Caco-2 (cell line): ENCODE results near the gene ARHGEF16. TPM values are rescaled to one million over a fixed set of nuclear protein-coding genes. Genes with fewer than 3 reads are reported as not detected.

ENCODE experiments used
- BruUV-seq: library from RNA; stranded (reverse); fragments of 400-500 nt; replicated peaks from 2 replicates; lab custom pipeline; 2021; lab: Mats Ljungman, UMichigan
- CTCF ChIA-PET: fragments of 300-600 bp; sonication (Branson Sonifier 250); formaldehyde crosslinking; loops from one replicate; lab custom pipeline; 2022; ENCODE audit warnings: antibody characterized with exemption; lab: Charles Lee
- POLR2A ChIA-PET: fragments of 300-600 bp; sonication (Branson Sonifier 250); formaldehyde crosslinking; loops from one replicate; lab custom pipeline; 2022; ENCODE audit warnings: antibody characterized with exemption; lab: Charles Lee
- DNase-seq, 2 experiments: peaks; one replicate each; pipeline versions ENCODE4 v3.0.0 to v3.0.0-alpha.2; 2020 to 2022
- H3K27me3 ChIP-seq: replicated peaks from 2 replicates; pipeline ENCODE4 v1.6.0; 2011; ENCODE audit warnings: low read length; ENCODE audit not compliant: control insufficient read depth, insufficient read depth
- H3K36me3 ChIP-seq: 2 replicates; pipeline ENCODE4 v1.5.1; 2011; ENCODE audit warnings: low read length; ENCODE audit not compliant: control insufficient read depth, insufficient read depth
- H3K4me1 ChIP-seq: fragments of 250-450 bp; sonication (Bioruptor Pico); 2 replicates; pipeline ENCODE4 v1.5.1; 2020; ENCODE audit warnings: mild to moderate bottlenecking
- H3K4me3 ChIP-seq: 2 replicates; pipeline ENCODE4 v1.5.1; 2011; ENCODE audit warnings: low read depth, mild to moderate bottlenecking, control low read depth, low read length
- H3K9me3 ChIP-seq: fragments of 250-450 bp; sonication (Bioruptor Pico); 2 replicates; pipeline ENCODE4 v1.5.1; 2020; ENCODE audit warnings: mild to moderate bottlenecking, moderate library complexity
- H3K27ac Mint-ChIP-seq: one replicate; pipeline ENCODE4 v1.8.0; 2022; ENCODE audit warnings: mixed read lengths; ENCODE audit not compliant: unreplicated experiment
- H3K27me3 Mint-ChIP-seq: one replicate; pipeline ENCODE4 v1.8.0; 2022; ENCODE audit warnings: mixed read lengths; ENCODE audit not compliant: insufficient read depth, unreplicated experiment
- H3K36me3 Mint-ChIP-seq: one replicate; pipeline ENCODE4 v1.8.0; 2022; ENCODE audit warnings: mild to moderate bottlenecking, mixed read lengths; ENCODE audit not compliant: insufficient read depth, unreplicated experiment
- H3K4me1 Mint-ChIP-seq: one replicate; pipeline ENCODE4 v1.8.0; 2022; ENCODE audit warnings: low read depth, mixed read lengths; ENCODE audit not compliant: unreplicated experiment
- H3K4me3 Mint-ChIP-seq: one replicate; pipeline ENCODE4 v1.8.0; 2022; ENCODE audit warnings: mild to moderate bottlenecking, moderate library complexity, mixed read lengths; ENCODE audit not compliant: unreplicated experiment
- H3K9me3 Mint-ChIP-seq: one replicate; pipeline ENCODE4 v1.8.0; 2022; ENCODE audit warnings: mixed read lengths; ENCODE audit not compliant: unreplicated experiment
- CTCF ChIP-seq, 2 experiments: fragments of 200-600 bp in 1 of 2; IDR thresholded peaks; 1 replicate in 1 of 2; 2 replicates in 1 of 2; pipeline versions ENCODE4 v1.5.1 to v1.8.0; 2011 to 2022; ENCODE audit warnings: antibody characterized with exemption in 1 of 2, control low read depth in 1 of 2, inconsistent platforms in 1 of 2, low read depth in 1 of 2, low read length in 1 of 2, mild to moderate bottlenecking in 1 of 2, moderate library complexity in 1 of 2; ENCODE audit not compliant: insufficient read depth in 1 of 2, severe bottlenecking in 1 of 2, unreplicated experiment in 1 of 2
- intact Hi-C: fragments of 100-400 bp; cut with micrococcal nuclease; formaldehyde crosslinking; loops from one replicate; pipeline ENCODE4 v1.10.0; 2022; ENCODE audit not compliant: unreplicated experiment
- total RNA-seq: library from RNA; stranded (reverse); gene quantifications from 2 replicates; pipeline ENCODE4 v1.2.3, GENCODE V29; 2022

The ARHGEF16 gene
- total RNA-seq, 1 experiment from 2014 or later = 40.6 TPM

GRCh38 chr1:3454811-3455618 is 550 bp downstream of the ARHGEF16 start:
- Histone ChIP-seq H3K4me3 (peak overlapping the region; percentile 71), H3K4me1 (peaks cover 64% of the 10 kb centered on the region), H3K9me3 (no peaks in the 10 kb centered on the region), H3K36me3 (no peaks in the 10 kb centered on the region; the same call in 1 of the 2 replicates), H3K27me3 (no peaks in the 10 kb centered on the region)
- H3K27me3 Mint-ChIP-seq = no peaks in the 10 kb centered on the region
- CTCF ChIA-PET = interaction anchor here (0.7 kb wide), 1 partner anchor 17 kb away, joined by 6 read pairs; no protein-coding TSS in a partner anchor
- POLR2A ChIA-PET = interaction anchor here (2.5 kb wide), 1 partner anchor 16 kb away, joined by 31 read pairs; no protein-coding TSS in a partner anchor
- TSS peak; percentile 60 for BruUV-seq
- intact Hi-C loops = no loop called here
- no peak for TF ChIP-seq CTCF (IDR thresholded peaks at IDR 0.05; ENCODE audit: insufficient read depth in 1 of 2, low read depth in 1 of 2, low read length in 1 of 2, severe bottlenecking in 1 of 2, unreplicated experiment in 1 of 2)
- peak; percentile 75 to 82 for DNase-seq
- H3K9me3 Mint-ChIP-seq = no peaks in the 10 kb centered on the region
- peaks cover 15% of the 10 kb centered on the region for H3K36me3 Mint-ChIP-seq
- H3K4me1 Mint-ChIP-seq = peaks cover 24% of the 10 kb centered on the region
- H3K4me3 Mint-ChIP-seq = peak overlapping the region; percentile 80
- peak overlapping the region; percentile 79 for H3K27ac Mint-ChIP-seq

- H3K36me3 Mint-ChIP-seq = peaks cover 24% of the 10 kb centered on the region
- intact Hi-C loops = no loop called here
- Histone ChIP-seq H3K36me3 (no peaks in the 10 kb centered on the region; the same call in none of the 2 replicates), H3K9me3 (no peaks in the 10 kb centered on the region), H3K4me1 (peaks cover 72% of the 10 kb centered on the region), H3K27me3 (no peaks in the 10 kb centered on the region), H3K4me3 (peak overlapping the region; percentile 71)
- peak overlapping the region; percentile 80 for H3K4me3 Mint-ChIP-seq
- H3K9me3 Mint-ChIP-seq = no peaks in the 10 kb centered on the region
- H3K4me1 Mint-ChIP-seq = peaks cover 32% of the 10 kb centered on the region
- TF ChIP-seq CTCF (IDR thresholded peaks at IDR 0.05; ENCODE audit: insufficient read depth in 1 of 2, low read depth in 1 of 2, low read length in 1 of 2, severe bottlenecking in 1 of 2, unreplicated experiment in 1 of 2) = no peak
- no peak for DNase-seq
- no peaks in the 10 kb centered on the region for H3K27me3 Mint-ChIP-seq
- H3K27ac Mint-ChIP-seq = peak overlapping the region; percentile 79
- POLR2A ChIA-PET = no interaction called here
- CTCF ChIA-PET = interaction anchor here (1.0 kb wide), 1 partner anchor 15 kb away, joined by 7 read pairs; no protein-coding TSS in a partner anchor
- no TSS peak for BruUV-seq
Measured at GRCh38 chr1:3455670-3456448, 1.4 kb downstream of the ARHGEF16 start.

GRCh38 chr1:3456449-3456963 is 2.0 kb downstream of the ARHGEF16 start:
- ChIA-PET POLR2A (no interaction called here), CTCF (interaction anchor here (1.0 kb wide), 1 partner anchor 15 kb away, joined by 7 read pairs; no protein-coding TSS in a partner anchor)
- DNase-seq = peak in 1 of 2 experiments; percentile 35
- Mint-ChIP-seq H3K27me3 (no peaks in the 10 kb centered on the region), H3K4me1 (peaks cover 34% of the 10 kb centered on the region), H3K9me3 (no peaks in the 10 kb centered on the region), H3K27ac (no peak overlapping the region), H3K36me3 (peaks cover 26% of the 10 kb centered on the region), H3K4me3 (no peak overlapping the region)
- Histone ChIP-seq H3K27me3 (no peaks in the 10 kb centered on the region), H3K4me3 (no peak overlapping the region), H3K4me1 (peaks cover 79% of the 10 kb centered on the region), H3K9me3 (no peaks in the 10 kb centered on the region), H3K36me3 (no peaks in the 10 kb centered on the region; the same call in none of the 2 replicates)
- no peak for TF ChIP-seq CTCF (IDR thresholded peaks at IDR 0.05; ENCODE audit: insufficient read depth in 1 of 2, low read depth in 1 of 2, low read length in 1 of 2, severe bottlenecking in 1 of 2, unreplicated experiment in 1 of 2)
- intact Hi-C loops = no loop called here
- no TSS peak for BruUV-seq
